Memory B cell (primary cell): ENCODE data around the gene CFAP46.

Experiments
- ATAC-seq: fragments of 150-1000 bp; cut with Tn5 transposase; 2 replicates; pipeline ENCODE4 v1.10.0; 2021; ENCODE audit warnings: low read depth, mild to moderate bottlenecking, moderate library complexity
- DNase-seq, 2 donors: peaks; one replicate each; pipeline ENCODE4 v3.0.0; 2022; ENCODE audit warnings: low spot score in 2 of 2
- H3K27ac Mint-ChIP-seq: one replicate; pipeline ENCODE4 v1.8.0; 2022; ENCODE audit warnings: mild to moderate bottlenecking, moderate library complexity, mixed read lengths
- H3K27me3 Mint-ChIP-seq: one replicate; pipeline ENCODE4 v1.8.0; 2022; ENCODE audit warnings: mixed read lengths
- H3K36me3 Mint-ChIP-seq: one replicate; pipeline ENCODE4 v1.8.0; 2022; ENCODE audit warnings: mild to moderate bottlenecking, mixed read lengths
- H3K4me1 Mint-ChIP-seq: one replicate; pipeline ENCODE4 v1.8.0; 2022; ENCODE audit warnings: mixed read lengths
- H3K4me3 Mint-ChIP-seq: one replicate; pipeline ENCODE4 v1.8.0; 2022; ENCODE audit warnings: mild to moderate bottlenecking, moderate library complexity, mixed read lengths
- H3K9me3 Mint-ChIP-seq: one replicate; pipeline ENCODE4 v1.8.0; 2022; ENCODE audit warnings: mixed read lengths

Gene CFAP46

GRCh38 chr10:132983252-132984007 lies 41.1 kb upstream of the CFAP46 start:
- no peak overlapping the region for H3K27ac Mint-ChIP-seq
- no peak overlapping the region for H3K4me3 Mint-ChIP-seq
- ATAC-seq: no peak

GRCh38 chr10:132982301-132982989 lies 40.1 kb upstream of the CFAP46 start:
- Mint-ChIP-seq H3K9me3 (no peaks in the 10 kb centered on the region), H3K4me1 (no peaks in the 10 kb centered on the region), H3K27me3 (peaks cover 6% of the 10 kb centered on the region), H3K36me3 (no peaks in the 10 kb centered on the region), H3K4me3 (no peak overlapping the region), H3K27ac (no peak overlapping the region)
- ATAC-seq: no peak
- DNase-seq: no peak

More at GRCh38 chr10:132983252-132984007, 41.1 kb upstream of the CFAP46 start:
- no peaks in the 10 kb centered on the region for H3K36me3 Mint-ChIP-seq
- DNase-seq: no peak
- peaks cover 5% of the 10 kb centered on the region for H3K27me3 Mint-ChIP-seq
- H3K9me3 Mint-ChIP-seq: no peaks in the 10 kb centered on the region
- H3K4me1 Mint-ChIP-seq: no peaks in the 10 kb centered on the region

- H3K27ac Mint-ChIP-seq: no peak overlapping the region
These were observed 39.4 kb upstream of the CFAP46 start for GRCh38 chr10:132981746-132982145.

GRCh38 chr10:132981173-132981555 lies 38.8 kb upstream of the CFAP46 start:
- DNase-seq (no peak), ATAC-seq (no peak)
- no peak overlapping the region for H3K27ac Mint-ChIP-seq
- no peaks in the 10 kb centered on the region for H3K36me3 Mint-ChIP-seq
- peaks cover 8% of the 10 kb centered on the region for H3K27me3 Mint-ChIP-seq
- no peaks in the 10 kb centered on the region for H3K4me1 Mint-ChIP-seq
- H3K9me3 Mint-ChIP-seq: no peaks in the 10 kb centered on the region
- H3K4me3 Mint-ChIP-seq: no peak overlapping the region

More at GRCh38 chr10:132981746-132982145, 39.4 kb upstream of the CFAP46 start:
- no peaks in the 10 kb centered on the region for H3K4me1 Mint-ChIP-seq
- H3K9me3 Mint-ChIP-seq: no peaks in the 10 kb centered on the region
- H3K4me3 Mint-ChIP-seq: no peak overlapping the region
- ATAC-seq (no peak), DNase-seq (no peak)
- H3K27me3 Mint-ChIP-seq: peaks cover 7% of the 10 kb centered on the region
- no peaks in the 10 kb centered on the region for H3K36me3 Mint-ChIP-seq

GRCh38 chr10:132980426-132981172 lies 38.2 kb upstream of the CFAP46 start:
- H3K4me1 Mint-ChIP-seq: no peaks in the 10 kb centered on the region
- H3K9me3 Mint-ChIP-seq: no peaks in the 10 kb centered on the region
- no peaks in the 10 kb centered on the region for H3K36me3 Mint-ChIP-seq
- no peak overlapping the region for H3K27ac Mint-ChIP-seq
- DNase-seq: no peak
- H3K27me3 Mint-ChIP-seq: peaks cover 10% of the 10 kb centered on the region
- no peak overlapping the region for H3K4me3 Mint-ChIP-seq
- ATAC-seq: no peak

GRCh38 chr10:132979491-132980425 lies 37.4 kb upstream of the CFAP46 start:
- no peaks in the 10 kb centered on the region for H3K4me1 Mint-ChIP-seq
- no peak overlapping the region for H3K27ac Mint-ChIP-seq
- no peaks in the 10 kb centered on the region for H3K36me3 Mint-ChIP-seq
- H3K9me3 Mint-ChIP-seq: no peaks in the 10 kb centered on the region
- H3K27me3 Mint-ChIP-seq: peaks cover 7% of the 10 kb centered on the region
- DNase-seq (no peak), ATAC-seq (no peak)
- no peak overlapping the region for H3K4me3 Mint-ChIP-seq

GRCh38 chr10:132978542-132978941 lies 36.2 kb upstream of the CFAP46 start:
- ATAC-seq: no peak
- H3K36me3 Mint-ChIP-seq: no peaks in the 10 kb centered on the region

GRCh38 chr10:132977807-132978206 lies 35.4 kb upstream of the CFAP46 start:
- no peaks in the 10 kb centered on the region for H3K36me3 Mint-ChIP-seq
- peaks cover 7% of the 10 kb centered on the region for H3K27me3 Mint-ChIP-seq
- no peak overlapping the region for H3K4me3 Mint-ChIP-seq
- no peaks in the 10 kb centered on the region for H3K4me1 Mint-ChIP-seq
- no peaks in the 10 kb centered on the region for H3K9me3 Mint-ChIP-seq
- ATAC-seq (no peak), DNase-seq (no peak)
- H3K27ac Mint-ChIP-seq: no peak overlapping the region

More at GRCh38 chr10:132978542-132978941, 36.2 kb upstream of the CFAP46 start:
- peaks cover 7% of the 10 kb centered on the region for H3K27me3 Mint-ChIP-seq
- H3K4me1 Mint-ChIP-seq: no peaks in the 10 kb centered on the region
- DNase-seq: no peak
- no peaks in the 10 kb centered on the region for H3K9me3 Mint-ChIP-seq
- no peak overlapping the region for H3K27ac Mint-ChIP-seq
- H3K4me3 Mint-ChIP-seq: no peak overlapping the region

GRCh38 chr10:132977076-132977475 lies 34.7 kb upstream of the CFAP46 start:
- DNase-seq: no peak
- Mint-ChIP-seq H3K9me3 (no peaks in the 10 kb centered on the region), H3K4me1 (no peaks in the 10 kb centered on the region), H3K36me3 (no peaks in the 10 kb centered on the region), H3K27me3 (peaks cover 10% of the 10 kb centered on the region), H3K27ac (no peak overlapping the region), H3K4me3 (no peak overlapping the region)
- no peak for ATAC-seq

- Mint-ChIP-seq H3K4me3 (no peak overlapping the region), H3K27me3 (peaks cover 14% of the 10 kb centered on the region), H3K36me3 (no peaks in the 10 kb centered on the region), H3K9me3 (no peaks in the 10 kb centered on the region), H3K4me1 (no peaks in the 10 kb centered on the region), H3K27ac (no peak overlapping the region)
- ATAC-seq (no peak), DNase-seq (no peak)
These were observed 33.7 kb upstream of the CFAP46 start for GRCh38 chr10:132975831-132976682.

- Mint-ChIP-seq H3K27ac (no peak overlapping the region), H3K4me3 (no peak overlapping the region), H3K27me3 (peaks cover 14% of the 10 kb centered on the region), H3K4me1 (no peaks in the 10 kb centered on the region), H3K9me3 (peaks cover 3% of the 10 kb centered on the region), H3K36me3 (no peaks in the 10 kb centered on the region)
- DNase-seq: no peak
- ATAC-seq: no peak
These were observed 32.8 kb upstream of the CFAP46 start for GRCh38 chr10:132974886-132975830.

- ATAC-seq (no peak), DNase-seq (no peak)
- Mint-ChIP-seq H3K4me3 (no peak overlapping the region), H3K4me1 (no peaks in the 10 kb centered on the region), H3K36me3 (no peaks in the 10 kb centered on the region), H3K27ac (no peak overlapping the region), H3K9me3 (peaks cover 7% of the 10 kb centered on the region), H3K27me3 (peaks cover 16% of the 10 kb centered on the region)
These were observed 32.0 kb upstream of the CFAP46 start for GRCh38 chr10:132974249-132974796.
